Adrenal gland (tissue), 12 donors: Measurements from ENCODE around the gene KIF26B. TPM values are rescaled to one million over a fixed set of nuclear protein-coding genes. Genes with fewer than 3 reads are reported as not detected.

Experiments used
- DNase-seq, 7 donors: peaks; one replicate each; pipeline ENCODE4 v3.0.0-alpha.2; 2019 to 2020
- H3K27ac ChIP-seq, 5 donors: fragments of 200-600 bp; sonication (generic) in 4 of 5; 1 replicate in 3 of 5; 2 replicates in 2 of 5; pipeline versions ENCODE4 v1.5.1 to v1.8.0; 2016 to 2020; ENCODE audit warnings: mild to moderate bottlenecking in 1 of 5
- H3K27me3 ChIP-seq: fragments of 200-600 bp; 2 replicates; pipeline ENCODE4 v1.8.0; 2021
- H3K36me3 ChIP-seq, 2 donors: fragments of 200-600 bp; replicated peaks in 1 of 2; 1 replicate in 1 of 2; 2 replicates in 1 of 2; pipeline versions ENCODE4 v1.5.1 to v1.8.0; 2018 to 2022
- H3K4me1 ChIP-seq, 2 donors: fragments of 200-600 bp; replicated peaks in 1 of 2; 1 replicate in 1 of 2; 2 replicates in 1 of 2; pipeline versions ENCODE4 v1.5.1 to v1.8.0; 2018 to 2021
- H3K4me3 ChIP-seq, 4 donors: fragments of 200-600 bp; sonication (generic) in 3 of 4; one replicate each; pipeline ENCODE4 v1.5.1; 2016 to 2018
- H3K9me3 ChIP-seq, 3 donors: fragments of 200-600 bp; sonication (generic) in 1 of 3; replicated peaks in 1 of 3; 1 replicate in 2 of 3; 2 replicates in 1 of 3; pipeline versions ENCODE4 v1.5.1 to v1.8.0; 2016 to 2021
- POLR2A ChIP-seq, 2 donors: fragments of 450-650 bp; IDR thresholded peaks; one replicate each; pipeline ENCODE4 v1.6.1; 2017; ENCODE audit warnings: antibody characterized with exemption in 2 of 2, mild to moderate bottlenecking in 2 of 2, moderate library complexity in 1 of 2
- WGBS, 4 donors: extraction: QIAGEN DNeasy Blood & Tissue Kit in 2 of 4; methylation state at CpG; one replicate each; pipeline versions ENCODE4 v1.1.5 to v1.1.7; 2013 to 2017; 5-methylcytosine and 5-hydroxymethylcytosine counted together
- intact Hi-C, 2 donors: fragments of 100-400 bp; cut with DNase I; formaldehyde crosslinking; loops; one replicate each; pipeline versions ENCODE4 v1.14.1 to v1.15.0; 2022 to 2023
- polyA plus RNA-seq, 3 donors: library from polyadenylated mRNA; stranded (reverse); fragments of 200-250 nt in 2 of 3; fragments of 350-450 nt in 1 of 3; fragmentation: Illumina TruSeq in 1 of 3; extraction: RNeasy Lipid Tissue Mini Kit (QIAGEN cat#74804) in 1 of 3; gene quantifications; one replicate each; pipeline ENCODE4 v1.2.3, GENCODE V29; 2013 to 2014
- total RNA-seq, 9 donors: library from RNA; depleted of rRNA in 4 of 9; stranded (reverse); fragments of >200 nt in 4 of 9; fragments of 120-200 nt in 1 of 9; fragmentation: NEBNext Ultra II Directional in 1 of 9; extraction: Animal tissue kit (Norgen Biotek cat#: 25700) in 1 of 9; gene quantifications; one replicate each; pipeline versions ENCODE4 v1.1.0 to v1.2.4, GENCODE V29; 2013 to 2023
- TF ChIP-seq, protein P1 (sequence below), 6 experiments: fragments of 450-650 bp in 4 of 6; fragments of 200-600 bp in 2 of 6; sonication (generic) in 1 of 6; IDR thresholded peaks; 1 replicate in 5 of 6; 2 replicates in 1 of 6; pipeline versions ENCODE4 v1.5.1 to v1.8.0; 2016 to 2021; ENCODE audit warnings: antibody characterized with exemption in 6 of 6, mild to moderate bottlenecking in 2 of 6, moderate library complexity in 1 of 6
- donor health status: healthy with polysubstance abuse.
- donor health status: Bipolar disorder and iron deficiency.
- donor health status: DM: yes; HTN: yes; CAD: no.
- donor health status: DM: no; HTN: no; CAD: no.
- donor health status: DM: no; HTN: no; CAD: no.
- donor health status: DM: yes; HTN: yes; CAD: no.

KIF26B gene
- total and polyA plus RNA-seq, 12 donors = 0.20 to 4.6 (median 2.6) TPM

DNA sequence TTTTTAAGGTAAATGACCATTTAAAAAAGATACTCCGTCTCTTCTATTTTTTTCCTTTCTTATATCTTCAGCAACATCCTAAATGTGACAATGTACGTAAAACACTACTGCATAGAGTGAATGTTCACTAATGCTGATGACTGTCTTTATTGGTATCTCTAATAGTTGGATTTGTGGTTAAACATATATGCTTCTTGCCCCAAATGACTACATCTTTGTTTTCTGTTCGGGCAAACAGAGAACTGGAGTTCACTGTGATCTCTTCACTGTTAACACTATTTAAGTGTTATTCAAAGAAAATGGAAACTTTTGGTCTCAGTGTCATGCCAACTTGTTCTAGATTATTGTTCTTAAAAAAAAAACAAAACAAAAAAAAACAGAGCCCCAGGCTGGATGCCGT is 109.4 kb downstream of the KIF26B start:
- no peak overlapping the region for H3K4me3 ChIP-seq
- H3K4me1 ChIP-seq = no peaks in the 10 kb centered on the region
- 78 to 88% (median 86%) methylated on average over 4 of the region's 4 CpGs for WGBS, 4 donors
- no peaks in the 10 kb centered on the region for H3K9me3 ChIP-seq
- H3K36me3 ChIP-seq = no peaks in the 10 kb centered on the region
- intact Hi-C loops = no loop called here
- no peak overlapping the region for H3K27ac ChIP-seq
- DNase-seq = no peak
- no peak for TF ChIP-seq POLR2A (IDR thresholded peaks at IDR 0.05)
- TF ChIP-seq, protein P1, sequence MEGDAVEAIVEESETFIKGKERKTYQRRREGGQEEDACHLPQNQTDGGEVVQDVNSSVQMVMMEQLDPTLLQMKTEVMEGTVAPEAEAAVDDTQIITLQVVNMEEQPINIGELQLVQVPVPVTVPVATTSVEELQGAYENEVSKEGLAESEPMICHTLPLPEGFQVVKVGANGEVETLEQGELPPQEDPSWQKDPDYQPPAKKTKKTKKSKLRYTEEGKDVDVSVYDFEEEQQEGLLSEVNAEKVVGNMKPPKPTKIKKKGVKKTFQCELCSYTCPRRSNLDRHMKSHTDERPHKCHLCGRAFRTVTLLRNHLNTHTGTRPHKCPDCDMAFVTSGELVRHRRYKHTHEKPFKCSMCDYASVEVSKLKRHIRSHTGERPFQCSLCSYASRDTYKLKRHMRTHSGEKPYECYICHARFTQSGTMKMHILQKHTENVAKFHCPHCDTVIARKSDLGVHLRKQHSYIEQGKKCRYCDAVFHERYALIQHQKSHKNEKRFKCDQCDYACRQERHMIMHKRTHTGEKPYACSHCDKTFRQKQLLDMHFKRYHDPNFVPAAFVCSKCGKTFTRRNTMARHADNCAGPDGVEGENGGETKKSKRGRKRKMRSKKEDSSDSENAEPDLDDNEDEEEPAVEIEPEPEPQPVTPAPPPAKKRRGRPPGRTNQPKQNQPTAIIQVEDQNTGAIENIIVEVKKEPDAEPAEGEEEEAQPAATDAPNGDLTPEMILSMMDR (IDR thresholded peaks at IDR 0.05) = no peak
- no peaks in the 10 kb centered on the region for H3K27me3 ChIP-seq

DNA sequence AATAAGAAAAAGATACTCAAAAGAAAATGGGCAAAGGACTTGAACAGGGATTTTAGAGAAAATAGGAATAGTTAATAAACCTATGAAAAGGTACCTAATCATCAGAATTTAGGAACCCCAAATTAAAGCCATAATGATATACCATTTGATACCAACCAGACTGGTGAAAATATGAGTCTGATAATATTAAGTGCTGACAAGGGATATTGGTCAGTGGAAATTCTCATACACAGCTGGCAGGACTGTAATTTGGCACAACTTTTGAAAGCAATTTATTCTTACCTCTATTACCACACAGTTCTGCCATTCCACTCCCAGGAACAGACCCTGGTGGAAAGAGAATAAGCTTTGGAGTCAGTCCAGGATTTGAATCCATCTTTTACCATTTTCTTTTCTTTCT is 111.3 kb downstream of the KIF26B start:
- intact Hi-C loops = no loop called here

DNA sequence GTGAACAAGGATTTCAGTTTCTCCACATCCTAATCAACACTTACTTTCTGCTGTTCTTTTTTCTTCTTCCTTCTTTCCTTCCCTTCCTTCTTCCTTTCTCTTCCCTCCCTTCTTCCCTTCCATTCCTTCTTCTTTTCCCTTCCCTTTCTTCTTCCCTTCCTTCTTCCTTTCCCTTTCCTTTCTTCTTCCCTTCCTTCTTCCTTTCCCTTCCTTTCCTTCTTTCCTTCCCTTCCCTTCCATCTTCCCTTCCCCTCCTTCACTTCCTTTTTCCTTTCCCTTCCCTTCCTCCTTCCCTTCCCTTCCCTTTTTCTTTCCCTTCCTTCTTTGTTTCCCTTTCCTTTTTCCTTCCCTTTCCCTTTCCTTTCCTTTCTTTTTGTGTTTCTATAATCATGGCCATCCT is 115.3 kb downstream of the KIF26B start:
- no peaks in the 10 kb centered on the region for H3K27me3 ChIP-seq
- H3K9me3 ChIP-seq = no peaks in the 10 kb centered on the region
- no peak overlapping the region for H3K4me3 ChIP-seq
- no peaks in the 10 kb centered on the region for H3K36me3 ChIP-seq
- DNase-seq = no peak
- intact Hi-C loops = no loop called here
- no peaks in the 10 kb centered on the region for H3K4me1 ChIP-seq
- H3K27ac ChIP-seq = no peak overlapping the region
- TF ChIP-seq POLR2A (IDR thresholded peaks at IDR 0.05) = no peak
- TF ChIP-seq, protein P1 (IDR thresholded peaks at IDR 0.05) = no peak

More for the DNA sequence above, 111.3 kb downstream of the KIF26B start:
- no peaks in the 10 kb centered on the region for H3K36me3 ChIP-seq
- DNase-seq = no peak
- no peak overlapping the region for H3K4me3 ChIP-seq
- no peaks in the 10 kb centered on the region for H3K4me1 ChIP-seq
- no peaks in the 10 kb centered on the region for H3K9me3 ChIP-seq
- H3K27me3 ChIP-seq = no peaks in the 10 kb centered on the region
- no peak overlapping the region for H3K27ac ChIP-seq
- TF ChIP-seq POLR2A (IDR thresholded peaks at IDR 0.05) = no peak
- TF ChIP-seq, protein P1 (IDR thresholded peaks at IDR 0.05) = no peak

DNA sequence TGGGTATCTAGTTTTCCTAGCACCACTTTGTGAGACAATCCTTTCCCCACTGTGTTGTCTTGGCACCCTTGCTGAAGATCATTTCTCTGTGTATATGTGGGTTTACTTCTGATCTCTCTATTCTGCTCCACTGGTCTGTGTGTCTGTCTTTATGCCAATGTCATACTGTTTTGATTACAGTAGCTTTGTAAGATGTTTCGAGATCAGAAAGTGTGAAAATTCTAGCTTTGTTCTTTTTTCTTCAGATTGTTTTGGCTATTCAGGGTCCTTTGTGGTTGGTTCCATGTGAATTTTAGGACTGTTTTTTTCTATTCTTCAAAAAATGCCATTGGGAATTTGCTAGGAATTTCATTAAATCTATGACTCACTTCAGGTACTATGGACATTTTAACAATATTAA is 116.2 kb downstream of the KIF26B start:
- WGBS, 4 donors = 79 to 100% (median 91%) methylated on average over 1 of the region's 1 CpG
- no peaks in the 10 kb centered on the region for H3K4me1 ChIP-seq
- DNase-seq = no peak
- intact Hi-C loops = no loop called here
- H3K27ac ChIP-seq = no peak overlapping the region
- no peaks in the 10 kb centered on the region for H3K36me3 ChIP-seq
- no peak overlapping the region for H3K4me3 ChIP-seq
- no peaks in the 10 kb centered on the region for H3K27me3 ChIP-seq
- TF ChIP-seq, protein P1 (IDR thresholded peaks at IDR 0.05) = no peak
- TF ChIP-seq POLR2A (IDR thresholded peaks at IDR 0.05) = no peak
- no peaks in the 10 kb centered on the region for H3K9me3 ChIP-seq
